Measurements from ENCODE around the gene POMT1.
"Not testable (repeated sequence)": the region's sequence is repeated elsewhere in the genome, so short reads cannot be mapped to it uniquely, and the experiment has no call there.

POMT1 gene

DNA sequence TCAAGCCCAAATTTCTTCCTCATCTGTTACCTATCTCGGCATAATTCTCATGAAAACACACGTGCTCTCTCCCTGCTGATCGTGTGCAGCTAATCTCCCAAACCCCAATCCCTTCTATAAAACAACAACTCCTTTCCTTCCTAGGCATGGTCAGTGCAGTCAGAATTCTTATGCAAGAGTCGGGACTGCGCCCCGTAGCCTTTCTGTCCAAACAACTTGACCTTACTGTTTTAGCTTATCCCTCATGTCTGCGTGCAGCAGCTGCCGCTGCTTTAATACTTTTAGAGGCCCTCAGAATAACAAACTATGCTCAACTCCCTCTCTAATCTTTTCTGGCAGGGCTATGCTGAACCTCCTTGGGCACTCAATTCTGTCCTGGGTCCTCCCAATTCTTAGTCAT lies 47.7 kb downstream of the POMT1 start:
- not testable (repeated sequence) for DNase-seq (ENCODE audit: low read depth in 1 of 2, low spot score in 1 of 2)

DNA sequence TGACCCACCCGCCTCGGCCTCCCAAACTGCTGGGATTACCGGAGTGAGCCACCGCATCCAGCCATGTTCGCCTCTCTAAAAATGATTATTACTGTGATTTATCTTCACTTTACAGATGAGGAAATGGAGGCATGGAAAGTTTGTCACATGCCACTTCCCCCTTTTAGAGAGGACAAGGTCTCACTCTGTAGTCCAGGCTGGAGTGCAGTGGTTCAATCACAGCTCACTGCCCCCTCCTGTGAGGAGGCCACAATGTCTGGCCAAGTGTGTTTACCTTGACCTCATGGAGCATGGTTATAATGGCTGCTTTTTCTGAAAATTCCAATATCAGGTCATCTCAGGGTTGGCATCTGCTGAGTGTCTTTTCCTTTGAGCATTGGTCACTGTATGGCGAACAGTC lies 49.3 kb downstream of the POMT1 start:
- no peak for DNase-seq (ENCODE audit: low read depth in 1 of 2, low spot score in 1 of 2)

DNA sequence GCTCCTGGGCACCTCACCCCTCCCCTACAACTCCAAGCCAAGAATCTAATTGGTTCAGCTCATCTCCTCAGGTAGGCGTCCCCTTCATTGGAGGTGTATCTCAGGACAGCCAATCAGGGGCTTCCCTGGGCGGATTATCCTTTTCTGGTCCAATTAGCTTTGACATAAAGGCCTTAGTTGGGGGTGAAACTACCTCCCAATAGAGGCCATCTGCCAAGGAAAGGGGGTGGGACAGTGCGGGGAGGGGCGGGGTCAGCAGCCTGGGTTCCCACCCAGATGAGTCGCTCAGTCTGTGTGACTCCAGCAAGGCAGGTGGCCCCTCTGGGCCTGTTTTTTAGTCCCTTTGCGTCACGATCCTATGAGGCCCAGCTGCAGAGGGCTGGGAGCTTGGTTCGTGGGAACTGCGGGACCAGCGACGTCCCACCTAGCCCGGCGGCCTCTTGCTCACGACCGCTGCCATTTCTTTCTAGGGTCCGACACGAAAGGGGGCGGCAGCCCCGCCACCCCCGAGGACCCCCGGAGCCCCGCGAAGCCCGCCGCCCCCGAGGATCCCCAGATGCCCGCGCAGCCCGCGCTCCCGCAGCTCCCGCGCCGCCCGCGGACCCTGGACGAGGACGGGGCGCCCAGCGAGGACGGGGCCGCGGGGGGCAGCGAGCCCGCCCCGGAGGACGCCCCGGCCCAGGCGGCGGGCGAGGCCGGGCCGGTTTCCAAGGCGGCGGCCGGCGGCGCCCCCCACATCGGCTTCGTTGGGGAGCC lies 51.5 kb downstream of the POMT1 start:
- DNase-seq (ENCODE audit: low read depth in 1 of 2, low spot score in 1 of 2) = no peak

DNA sequence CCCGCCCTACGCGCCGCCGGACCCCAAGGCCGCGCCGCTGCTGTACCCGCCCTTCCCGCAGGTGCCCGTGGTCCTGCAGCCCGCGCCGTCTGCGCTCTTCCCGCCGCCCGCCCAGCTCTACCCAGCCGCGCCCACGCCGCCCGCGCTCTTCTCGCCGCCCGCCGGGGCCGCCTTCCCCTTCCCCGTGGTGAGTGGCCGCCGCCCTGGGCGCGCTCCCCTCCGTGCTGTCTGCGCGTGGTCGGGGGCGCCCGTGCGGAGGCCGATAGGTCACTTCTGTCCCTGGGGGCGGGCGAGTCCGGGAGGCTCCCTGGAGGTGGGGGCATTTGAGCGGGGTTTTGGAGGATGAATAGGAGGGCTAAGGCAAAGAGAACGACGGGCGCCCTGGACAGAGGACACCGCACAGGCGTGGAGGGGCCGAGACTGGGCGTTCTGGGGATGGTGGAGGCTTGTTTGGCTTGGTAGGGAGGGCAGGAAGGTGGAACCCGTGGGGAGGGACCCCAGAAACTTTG lies 52.2 kb downstream of the POMT1 start:
- no peak for DNase-seq (ENCODE audit: low read depth in 1 of 2, low spot score in 1 of 2)

DNA sequence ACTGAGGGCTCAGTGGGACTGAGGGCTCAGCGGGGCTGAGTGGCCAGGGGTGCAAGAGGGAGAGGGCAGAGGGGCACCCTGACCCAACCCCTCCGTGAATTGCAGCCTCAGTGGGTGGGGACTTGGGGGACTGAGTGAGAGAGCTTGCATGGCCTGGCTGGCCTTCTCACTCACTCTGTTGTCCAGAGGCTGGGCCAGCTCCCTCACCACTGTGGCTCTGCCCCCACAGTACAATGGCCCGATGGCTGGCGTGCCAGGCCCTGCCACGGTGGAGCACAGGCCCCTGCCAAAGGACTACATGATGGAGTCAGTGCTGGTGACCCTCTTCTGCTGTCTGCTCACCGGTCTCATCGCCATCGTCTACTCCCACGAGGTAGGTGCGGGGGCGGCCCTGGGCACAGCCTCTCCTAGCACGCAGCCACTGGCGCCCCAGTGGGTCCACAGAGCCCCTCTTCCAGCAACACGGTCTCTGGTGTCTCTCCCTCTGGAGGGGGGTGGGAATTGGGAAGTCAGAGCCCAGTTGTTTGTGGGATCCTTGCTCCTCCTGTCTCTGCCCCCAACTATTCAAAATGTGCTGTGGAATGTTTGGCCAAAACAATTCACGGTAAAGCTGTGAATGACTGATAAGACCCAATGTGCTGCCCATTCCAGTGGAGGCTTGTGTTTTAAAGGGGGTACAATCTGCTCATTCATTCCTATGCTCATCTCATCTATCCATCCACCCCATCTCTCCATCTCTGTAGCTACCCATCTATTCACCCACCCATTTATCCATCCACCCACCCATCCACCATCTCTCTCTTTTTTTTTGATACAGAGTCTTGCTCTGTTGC lies 53.3 kb downstream of the POMT1 start:
- no peak for DNase-seq (ENCODE audit: low read depth in 1 of 2, low spot score in 1 of 2)

DNA sequence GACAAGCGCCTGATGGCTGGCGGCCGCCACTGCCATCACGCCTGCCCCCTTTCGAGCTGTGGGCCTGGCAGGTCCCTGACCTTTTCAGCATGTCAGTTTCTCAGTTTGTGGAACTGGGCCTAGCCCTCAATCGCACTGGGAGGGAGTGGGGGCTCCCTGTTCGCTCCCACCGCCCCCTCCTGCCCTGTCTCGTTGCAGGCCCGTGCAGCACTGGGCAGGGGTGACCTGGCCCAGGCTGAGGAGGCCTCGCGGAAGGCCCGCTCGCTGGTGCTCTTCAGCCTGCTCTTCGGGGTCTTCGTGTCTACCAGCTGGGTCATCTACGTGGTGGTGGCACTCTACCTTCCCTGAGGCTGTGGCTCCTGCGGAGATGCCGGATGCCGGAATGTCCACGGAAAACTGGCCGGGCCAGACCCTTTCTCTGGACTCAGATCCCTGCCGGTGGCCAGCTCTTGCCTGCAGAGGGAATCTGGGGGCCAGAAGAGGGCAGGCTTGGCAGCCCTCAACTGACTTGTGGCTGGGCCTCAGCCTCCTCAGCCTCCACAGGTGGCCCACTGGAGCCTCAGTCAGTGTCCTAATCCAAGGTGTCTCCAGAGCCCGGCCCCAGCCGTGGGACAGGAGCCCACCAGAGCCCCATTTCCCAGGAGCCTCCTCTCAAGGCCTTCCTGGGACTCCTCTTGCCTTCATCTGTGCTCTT lies 55.3 kb downstream of the POMT1 start:
- DNase-seq (ENCODE audit: low read depth in 1 of 2, low spot score in 1 of 2) = no peak

DNA sequence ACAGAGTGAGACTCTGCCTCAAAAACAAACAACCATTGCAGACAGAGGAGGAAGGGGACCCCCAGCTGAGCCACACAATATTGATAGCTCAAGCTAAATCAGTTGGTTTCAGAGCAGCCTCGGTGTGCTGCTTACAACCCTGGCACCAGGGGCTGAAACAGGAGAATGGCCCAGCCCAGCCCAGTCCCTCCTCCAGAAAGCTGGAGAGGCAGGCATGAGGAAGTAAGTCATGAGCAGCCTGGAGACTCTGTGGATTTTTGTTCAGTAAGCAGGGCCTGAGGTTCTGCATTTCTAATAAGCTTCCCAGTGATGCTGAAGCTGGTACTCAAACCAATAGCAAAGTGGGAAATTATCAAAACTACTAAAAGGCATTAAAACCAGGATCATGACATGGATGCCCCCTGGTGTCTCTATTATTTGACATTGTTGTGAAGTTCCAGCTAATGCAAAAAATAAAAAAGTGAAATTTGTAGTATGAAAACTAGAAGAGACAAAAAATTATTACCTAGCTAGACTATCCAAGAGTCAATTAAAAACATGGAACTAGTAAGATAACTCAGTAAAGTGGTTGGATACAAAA lies 56.8 kb downstream of the POMT1 start:
- no peak for DNase-seq (ENCODE audit: low read depth in 1 of 2, low spot score in 1 of 2)

DNA sequence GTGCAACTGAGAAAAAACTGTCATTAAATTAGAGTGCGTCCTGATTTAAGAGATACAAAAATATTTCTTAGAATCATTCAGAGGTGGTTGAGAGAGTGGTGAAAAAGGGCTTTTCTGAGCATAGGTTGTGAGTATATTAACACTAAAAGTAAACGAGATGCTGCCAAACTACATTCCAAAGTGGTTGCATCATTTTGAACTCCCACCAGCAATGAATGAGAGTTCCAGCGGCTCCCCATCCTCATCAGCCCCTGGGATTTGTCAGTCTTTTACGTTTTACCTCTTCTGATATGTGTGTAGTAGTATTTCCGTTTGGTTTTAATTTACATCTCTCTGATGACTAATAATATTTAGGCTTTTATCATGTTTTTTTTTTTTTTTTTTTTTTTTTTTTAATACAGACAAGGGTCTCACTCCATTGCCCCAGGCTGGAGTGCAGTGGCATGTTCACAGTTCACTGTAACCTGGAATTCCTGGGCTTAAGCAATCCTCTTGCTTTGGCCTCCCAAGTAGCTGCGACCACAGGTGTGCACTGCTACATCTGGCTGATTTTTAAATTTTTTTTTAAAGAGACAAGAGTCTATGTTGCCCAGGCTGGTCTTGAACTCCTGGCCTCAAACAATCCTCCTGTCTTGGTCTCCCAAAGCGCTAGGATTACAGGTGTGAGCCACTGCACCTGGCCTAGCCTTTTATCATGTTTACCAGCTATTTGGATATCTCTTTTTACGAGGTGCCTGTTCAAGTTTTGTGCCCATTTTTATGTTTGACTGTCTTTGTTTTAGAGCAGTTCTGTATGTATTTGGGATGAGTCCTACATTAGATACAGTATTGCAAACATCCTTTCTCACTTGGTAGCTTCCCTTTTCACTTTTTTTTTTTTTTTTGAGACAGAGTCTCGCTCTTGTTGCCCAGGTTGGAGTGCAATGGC lies 59.6 kb downstream of the POMT1 start:
- no peak for DNase-seq (ENCODE audit: low read depth in 1 of 2, low spot score in 1 of 2)

DNA sequence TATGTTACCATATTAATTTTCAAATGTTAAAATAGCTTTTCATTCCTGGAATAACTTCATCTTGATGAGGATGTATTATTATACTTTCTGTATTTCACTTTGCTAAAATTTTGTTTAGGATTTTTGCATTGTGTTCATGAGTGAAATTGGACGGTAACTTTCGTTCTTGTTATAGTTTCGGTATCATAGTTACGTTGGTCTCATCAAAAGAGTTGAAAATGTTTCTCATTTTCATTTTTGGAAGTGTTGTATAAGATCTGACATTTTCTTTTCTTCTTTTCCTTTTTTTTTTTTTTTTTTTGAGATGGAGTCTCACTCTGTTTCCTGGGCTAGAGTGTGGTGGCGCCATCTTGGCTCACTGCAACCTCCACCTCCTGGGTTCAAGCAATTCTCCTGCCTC lies 62.7 kb downstream of the POMT1 start:
- DNase-seq (ENCODE audit: low read depth in 1 of 2, low spot score in 1 of 2) = no peak

DNA sequence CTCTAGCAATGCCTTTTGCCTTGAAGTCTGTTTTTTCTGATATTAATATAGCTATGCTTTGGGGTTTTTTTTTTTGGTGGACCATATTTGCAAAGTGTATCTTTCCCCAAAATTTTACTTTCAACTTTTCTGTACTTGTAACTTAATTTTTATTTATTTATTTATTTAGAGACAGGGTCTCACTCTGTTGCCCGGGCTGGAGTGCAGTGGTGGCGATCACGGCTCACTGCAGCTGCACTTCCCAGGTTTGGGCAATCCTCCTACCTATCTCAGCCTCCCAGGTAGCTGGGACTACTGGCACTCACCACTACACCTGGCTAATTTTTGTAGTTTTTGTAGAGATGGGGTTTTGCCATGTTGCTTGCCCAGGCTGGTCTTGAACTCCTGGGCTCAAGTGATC lies 63.4 kb downstream of the POMT1 start:
- DNase-seq (ENCODE audit: low read depth in 1 of 2, low spot score in 1 of 2) = no peak

DNA sequence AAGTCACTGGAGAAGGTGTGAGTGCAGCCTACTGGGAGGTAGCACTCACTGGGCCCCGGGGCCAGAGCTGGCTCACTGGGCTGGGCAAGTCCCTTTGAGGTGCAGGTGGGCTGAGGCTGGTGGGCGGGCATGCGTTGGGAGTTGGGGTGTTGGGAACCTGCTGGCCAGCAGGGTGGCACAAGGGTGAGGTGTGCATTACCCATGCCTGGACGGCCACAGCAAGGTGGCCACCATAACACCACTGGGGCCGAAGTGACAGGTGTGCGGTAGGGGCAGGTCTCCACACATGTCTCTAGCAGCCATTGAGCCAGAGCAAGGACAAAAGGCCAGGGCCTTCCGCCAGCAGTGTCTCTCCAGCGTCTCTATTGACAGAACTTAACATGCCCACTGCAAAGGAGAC lies 65.2 kb downstream of the POMT1 start:
- no peak for DNase-seq (ENCODE audit: low read depth in 1 of 2, low spot score in 1 of 2)

Data from activated CD4-positive, alpha-beta T cell treated with anti-CD3 and anti-CD28 coated beads, Interleukin-2, amount 50 U/mL, for 24 hours (primary cell).